Duodenal mucosa (tissue), 2 donors: Measurements from ENCODE around the gene F3.
A peak's percentile ranks its signal among the peaks of the same experiment; 100 is the strongest.
"Not testable (repeated sequence)": the region's sequence is repeated elsewhere in the genome, so short reads cannot be mapped to it uniquely, and the experiment has no call there.

ENCODE experiments used
- H3K27ac ChIP-seq: one replicate; pipeline ENCODE4 v1.7.0; 2013; ENCODE audit warnings: low read depth, low read length
- H3K27me3 ChIP-seq, 2 donors: one replicate each; pipeline ENCODE4 v1.7.0; 2013; ENCODE audit warnings: low read length in 2 of 2, control low read depth in 1 of 2; ENCODE audit not compliant: insufficient read depth in 2 of 2, control insufficient read depth in 1 of 2
- H3K36me3 ChIP-seq, 2 donors: one replicate each; pipeline ENCODE4 v1.7.0; 2013; ENCODE audit warnings: low read length in 2 of 2, control low read depth in 1 of 2; ENCODE audit not compliant: insufficient read depth in 2 of 2, control insufficient read depth in 1 of 2
- H3K4me1 ChIP-seq, 2 donors: one replicate each; pipeline ENCODE4 v1.7.0; 2013; ENCODE audit warnings: low read length in 2 of 2, control low read depth in 1 of 2; ENCODE audit not compliant: insufficient read depth in 2 of 2, control insufficient read depth in 1 of 2
- H3K4me3 ChIP-seq, 2 donors: one replicate each; pipeline ENCODE4 v1.7.0; 2013; ENCODE audit warnings: low read length in 2 of 2, low read depth in 1 of 2
- H3K9ac ChIP-seq, 2 donors: one replicate each; pipeline ENCODE4 v1.7.0; 2013; ENCODE audit warnings: low read length in 2 of 2, low read depth in 1 of 2
- H3K9me3 ChIP-seq, 2 donors: one replicate each; pipeline ENCODE4 v1.7.0; 2013; ENCODE audit warnings: low read length in 2 of 2, control low read depth in 1 of 2; ENCODE audit not compliant: control insufficient read depth in 1 of 2

The F3 gene

DNA sequence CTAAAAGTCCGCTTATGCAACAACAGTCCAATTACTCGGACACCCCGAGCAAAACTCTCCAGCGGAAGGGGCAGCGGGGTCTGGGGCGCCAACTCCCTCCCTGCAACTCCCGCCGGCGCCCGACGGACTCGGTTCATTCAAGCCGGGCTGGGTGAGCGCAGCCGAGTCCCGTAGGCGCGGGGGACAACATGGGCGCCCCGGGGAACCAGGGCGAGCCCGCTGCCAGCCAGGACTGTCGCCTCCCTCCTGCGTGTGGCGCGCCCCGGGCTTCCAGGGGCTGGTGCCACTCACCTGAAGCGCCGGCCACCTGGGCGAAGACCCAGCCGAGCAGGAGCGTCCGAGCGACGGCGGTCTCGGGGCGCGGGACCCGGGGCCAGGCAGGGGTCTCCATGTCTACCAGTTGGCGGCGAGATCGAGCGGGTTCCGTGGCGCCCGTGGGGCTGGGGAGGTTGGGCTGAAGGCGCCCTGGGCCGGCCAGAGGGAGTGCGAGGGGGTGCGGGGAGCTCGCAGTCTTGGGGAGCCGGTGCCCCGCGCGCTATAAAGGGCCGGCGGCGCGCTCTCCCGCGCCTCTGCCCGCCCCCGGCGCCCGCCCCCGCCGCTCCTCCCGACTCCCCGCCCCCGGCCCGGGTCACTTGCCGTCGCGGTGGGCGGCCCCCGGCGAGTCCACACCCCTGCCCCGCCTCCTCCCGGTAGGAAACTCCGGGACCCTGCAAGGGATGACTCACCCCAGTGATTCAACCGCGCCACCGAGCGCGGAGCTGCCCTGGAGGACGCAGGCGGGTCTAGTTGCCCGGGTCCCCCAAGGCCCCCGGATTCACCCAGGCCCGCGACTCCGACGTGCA, at the start of gene F3:
F3 (minus strand) TSS at position 514 of the 842 bp plus-strand sequence; CDS start at position 391, 123 bp downstream.
- Histone ChIP-seq H3K4me3 (peak within 1 kb of the TSS; percentile 75 to 84), H3K9ac (peak within 1 kb of the TSS; percentile 81 to 88), H3K27me3 (no peaks in the 10 kb centered on the region), H3K36me3 (peaks cover 0 to 6% of the 10 kb centered on the region in 2 donors), H3K4me1 (peaks cover 22 to 37% of the 10 kb centered on the region in 2 donors), H3K27ac (peak within 1 kb of the TSS; percentile 79), H3K9me3 (no peaks in the 10 kb centered on the region)

DNA sequence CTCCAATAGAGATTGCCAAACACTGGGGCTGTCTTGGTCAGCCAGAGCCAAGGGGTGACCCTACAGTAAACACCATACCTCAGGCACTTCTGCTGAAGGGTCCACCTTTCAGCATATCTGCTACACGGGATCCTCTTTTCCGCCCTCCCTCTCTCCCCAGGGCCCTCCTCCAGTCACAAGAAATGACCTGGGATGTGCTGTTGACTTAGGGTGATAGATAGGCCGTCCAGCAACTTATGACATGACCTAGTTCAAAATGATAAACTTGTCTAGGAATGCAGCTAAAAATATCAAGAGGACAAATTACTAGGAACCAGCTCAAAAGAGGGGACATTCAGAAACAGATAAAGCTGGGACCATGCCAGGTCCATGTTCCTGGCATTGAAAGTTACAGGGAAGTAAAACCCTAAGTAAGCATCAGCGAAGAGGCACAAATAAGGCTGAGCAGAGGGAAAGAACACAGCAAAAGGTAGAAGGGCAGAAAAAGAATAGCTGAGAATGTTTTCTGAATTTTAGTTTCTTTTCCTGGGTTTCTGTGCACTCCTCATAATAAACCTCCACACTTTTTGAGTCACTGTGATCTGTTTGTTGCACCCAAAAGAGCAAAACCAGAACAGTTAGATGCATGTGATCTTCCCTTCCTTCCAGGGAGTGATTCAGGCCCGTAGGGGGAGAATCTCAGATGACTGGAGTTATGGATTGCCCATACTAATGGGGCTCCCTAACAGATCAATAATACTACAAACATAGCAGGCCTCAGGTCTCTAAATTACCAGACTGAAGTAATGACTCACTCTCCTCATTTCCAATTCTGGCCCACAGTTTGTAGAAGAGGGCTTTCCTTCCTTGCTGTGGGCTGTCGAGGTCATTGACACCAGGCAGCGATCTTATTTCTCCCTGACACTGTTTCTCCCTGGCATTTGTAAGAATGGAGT, 48.9 kb upstream of the F3 start:
- H3K4me1 ChIP-seq = peaks cover 0 to 11% of the 10 kb centered on the region in 2 donors
- H3K27me3 ChIP-seq = no peaks in the 10 kb centered on the region
- no peak overlapping the region for H3K9ac ChIP-seq
- H3K27ac ChIP-seq = no peak overlapping the region
- no peaks in the 10 kb centered on the region for H3K9me3 ChIP-seq
- no peaks in the 10 kb centered on the region for H3K36me3 ChIP-seq
- H3K4me3 ChIP-seq = no peak overlapping the region

DNA sequence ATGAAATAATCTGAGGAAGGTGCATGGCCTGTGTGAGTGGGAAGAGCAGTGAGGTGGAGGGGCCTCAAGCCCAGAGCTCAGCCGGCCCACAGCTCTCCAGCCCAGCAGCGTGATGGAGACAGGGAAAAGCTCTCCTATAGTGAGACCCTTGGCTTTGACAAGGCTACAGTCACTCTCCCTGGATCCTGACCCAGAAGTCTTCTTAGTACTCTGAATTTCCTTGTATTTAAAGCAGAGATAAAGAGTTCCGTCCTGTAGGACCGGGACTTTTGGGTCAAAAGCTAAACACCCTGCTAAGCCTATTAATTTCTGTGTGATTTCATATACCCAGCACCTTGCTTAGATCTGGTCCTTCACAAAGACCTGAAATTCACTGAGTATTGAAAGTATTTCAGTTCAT, 48.2 kb upstream of the F3 start:
- Histone ChIP-seq H3K9ac (no peak overlapping the region), H3K36me3 (no peaks in the 10 kb centered on the region), H3K4me3 (no peak overlapping the region), H3K27ac (no peak overlapping the region), H3K27me3 (no peaks in the 10 kb centered on the region), H3K9me3 (no peaks in the 10 kb centered on the region), H3K4me1 (peaks cover 0 to 9% of the 10 kb centered on the region in 2 donors)

DNA sequence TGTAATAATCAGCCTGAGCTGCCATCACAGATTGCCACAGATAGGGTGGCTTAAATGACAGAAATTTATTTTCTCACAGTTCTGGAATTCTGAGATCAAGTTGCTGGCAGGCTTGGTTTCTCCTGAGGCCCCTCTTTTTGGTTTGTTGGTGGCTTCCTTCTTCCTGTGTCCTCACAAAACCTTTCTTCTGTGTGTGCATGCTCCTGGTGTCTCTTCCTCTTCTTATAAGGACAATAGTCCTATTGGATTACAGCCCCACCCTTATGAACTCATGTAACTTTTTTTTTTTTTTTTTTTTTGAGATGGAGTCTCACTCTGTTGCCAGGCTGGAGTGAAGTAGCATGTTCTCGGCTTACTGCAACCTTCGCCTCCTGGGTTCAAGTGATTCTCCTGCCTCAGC, 41.0 kb upstream of the F3 start:
- no peak overlapping the region for H3K9ac ChIP-seq
- H3K4me3 ChIP-seq = no peak overlapping the region
- peaks cover 0 to 8% of the 10 kb centered on the region in 2 donors for H3K9me3 ChIP-seq
- H3K36me3 ChIP-seq = no peaks in the 10 kb centered on the region
- H3K27me3 ChIP-seq = no peaks in the 10 kb centered on the region
- H3K27ac ChIP-seq = no peak overlapping the region
- H3K4me1 ChIP-seq = no peaks in the 10 kb centered on the region

DNA sequence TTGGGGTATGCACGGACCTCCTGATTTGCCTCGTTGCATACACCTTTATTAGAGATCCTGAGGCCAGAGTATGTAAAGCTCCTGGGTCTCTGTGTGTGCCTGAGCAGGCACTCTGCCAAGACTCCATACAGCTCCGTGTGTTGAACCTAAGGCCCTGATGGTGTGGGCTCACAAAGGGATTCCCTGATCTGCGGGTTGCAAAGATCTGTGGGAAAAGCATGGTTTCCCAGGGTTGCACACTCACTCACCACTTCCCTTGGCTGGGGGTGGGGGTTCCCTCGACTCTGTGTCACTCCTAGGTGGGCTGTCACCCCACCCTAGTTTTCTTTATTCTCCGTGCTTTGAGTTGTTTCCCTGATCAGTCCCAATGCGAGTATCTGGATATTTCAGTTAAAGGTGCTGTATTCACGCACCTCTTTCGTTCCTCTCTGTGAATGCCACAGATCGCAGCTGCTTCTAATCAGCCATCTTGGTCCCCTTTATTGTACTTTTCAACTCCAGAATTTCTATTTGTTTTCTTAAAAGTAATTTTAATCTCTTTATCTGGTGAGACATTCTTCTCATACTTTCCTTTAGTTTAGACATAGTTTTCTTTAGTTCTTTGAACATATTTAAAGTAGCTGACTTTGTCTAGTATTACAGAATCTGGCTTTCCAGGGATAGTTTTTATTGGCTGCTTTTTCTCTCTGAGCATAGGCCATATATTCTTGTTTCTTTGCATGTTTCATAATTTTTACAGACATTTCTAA, 39.0 kb upstream of the F3 start:
- Histone ChIP-seq H3K4me1 (no peaks in the 10 kb centered on the region), H3K36me3 (no peaks in the 10 kb centered on the region), H3K27me3 (no peaks in the 10 kb centered on the region), H3K9me3 (peaks cover 0 to 9% of the 10 kb centered on the region in 2 donors), H3K9ac (no peak overlapping the region), H3K4me3 (no peak overlapping the region), H3K27ac (no peak overlapping the region)

DNA sequence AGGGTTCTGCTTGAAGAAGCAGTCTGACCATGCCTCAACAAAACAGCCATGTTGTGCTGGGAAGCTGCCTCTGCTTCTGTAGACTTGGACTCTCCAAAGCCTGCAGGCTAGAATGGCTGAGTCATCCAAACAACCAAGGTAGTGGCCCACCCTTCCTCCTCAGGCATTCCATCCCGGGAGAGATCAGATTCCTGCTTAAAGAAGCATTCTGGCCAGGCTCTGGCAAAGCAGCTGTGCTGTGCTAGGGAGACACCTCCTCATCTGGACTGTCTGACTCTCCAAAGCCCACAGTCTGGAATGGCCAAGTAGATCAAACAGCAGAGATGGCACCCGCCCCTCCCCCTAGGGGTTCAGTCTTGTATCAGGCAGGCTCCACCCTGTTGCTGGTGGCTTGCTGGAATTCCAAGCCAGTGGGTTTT, 38.3 kb upstream of the F3 start:
- H3K4me1 ChIP-seq = no peaks in the 10 kb centered on the region
- peaks cover 0 to 9% of the 10 kb centered on the region in 2 donors for H3K9me3 ChIP-seq
- no peaks in the 10 kb centered on the region for H3K27me3 ChIP-seq
- H3K36me3 ChIP-seq = no peaks in the 10 kb centered on the region
- no peak overlapping the region for H3K27ac ChIP-seq
- H3K9ac ChIP-seq = no peak overlapping the region
- no peak overlapping the region for H3K4me3 ChIP-seq

DNA sequence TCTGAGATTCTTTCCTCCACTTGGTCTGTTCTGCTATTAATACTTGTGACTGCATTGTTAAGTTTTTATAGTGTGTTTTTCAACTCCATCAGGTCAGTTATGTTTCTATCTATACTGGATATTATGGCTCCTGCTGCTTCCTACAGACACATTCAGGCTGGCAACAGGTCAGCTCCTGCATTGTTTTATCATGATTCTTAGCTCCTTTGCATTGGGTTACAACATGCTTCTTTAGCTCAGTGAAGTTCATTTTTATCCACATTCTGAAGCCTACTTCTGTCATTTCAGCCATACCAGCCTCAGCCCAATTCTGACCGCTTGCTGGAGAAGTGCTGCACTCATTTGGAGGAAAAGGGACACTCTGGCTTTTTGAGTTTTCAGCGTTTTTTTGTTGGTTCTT, 37.3 kb upstream of the F3 start:
- Histone ChIP-seq H3K9ac (no peak overlapping the region), H3K27ac (no peak overlapping the region)

DNA sequence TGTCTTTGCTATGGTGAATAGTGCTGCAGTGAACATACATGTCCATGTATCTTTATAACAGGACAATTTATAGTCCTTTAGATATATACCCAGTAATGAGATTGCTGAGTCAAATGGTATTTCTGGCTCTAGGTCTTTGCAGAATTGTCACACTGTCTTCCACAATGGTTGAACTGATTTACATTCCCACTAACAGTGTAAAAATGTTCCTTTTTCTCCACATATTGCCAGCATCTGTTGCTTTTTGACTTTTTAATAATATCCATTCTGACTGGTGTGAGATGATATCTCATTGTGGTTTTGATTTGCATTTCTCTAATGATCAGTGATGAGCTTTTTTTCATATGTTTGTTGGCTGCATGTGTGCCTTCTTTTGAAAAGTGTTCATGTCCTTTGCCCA, 32.4 kb upstream of the F3 start:
- not testable (repeated sequence) for H3K9ac ChIP-seq, H3K27ac ChIP-seq, H3K4me3 ChIP-seq, H3K36me3 ChIP-seq, H3K4me1 ChIP-seq, H3K27me3 ChIP-seq
- H3K9me3 ChIP-seq = peaks cover 4 to 20% of the 10 kb centered on the region in 2 donors

More for the DNA sequence above, 37.3 kb upstream of the F3 start:
- Histone ChIP-seq H3K36me3 (no peaks in the 10 kb centered on the region), H3K9me3 (peaks cover 0 to 9% of the 10 kb centered on the region in 2 donors), H3K4me1 (no peaks in the 10 kb centered on the region), H3K4me3 (no peak overlapping the region), H3K27me3 (no peaks in the 10 kb centered on the region)

DNA sequence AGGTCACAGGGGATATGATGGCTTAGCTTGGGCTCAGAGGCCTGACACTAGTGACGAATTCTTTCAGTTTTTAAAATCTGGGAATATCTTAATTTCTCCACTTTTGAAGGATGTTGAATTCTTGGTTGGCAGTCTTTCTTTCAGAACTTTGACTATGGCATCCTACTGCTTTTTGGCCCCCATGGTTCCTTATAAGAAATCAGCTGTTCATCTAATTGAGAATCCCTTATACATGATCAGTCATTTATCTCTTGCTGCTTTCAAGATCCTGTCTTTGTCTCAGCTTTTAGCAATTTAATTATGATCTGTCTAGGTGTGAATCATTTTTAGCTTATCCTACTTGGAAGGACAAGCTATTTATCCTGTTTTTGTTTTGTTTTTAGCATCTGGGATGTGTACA, 31.2 kb upstream of the F3 start:
- no peaks in the 10 kb centered on the region for H3K27me3 ChIP-seq
- no peak overlapping the region for H3K27ac ChIP-seq
- H3K4me1 ChIP-seq = no peaks in the 10 kb centered on the region
- no peaks in the 10 kb centered on the region for H3K36me3 ChIP-seq
- no peak overlapping the region for H3K4me3 ChIP-seq
- H3K9ac ChIP-seq = no peak overlapping the region
- H3K9me3 ChIP-seq = peaks cover 7 to 25% of the 10 kb centered on the region in 2 donors
